IMR-90 (cell line): ENCODE data around the gene SDS. TPM values are rescaled to one million over a fixed set of nuclear protein-coding genes. Genes with fewer than 3 reads are reported as not detected.

Source experiments
- ATAC-seq: fragments of 200-7000 bp; cut with Tn5 transposase; 2 replicates; pipeline ENCODE4 v1.9.1; 2020; ENCODE audit warnings: low read depth, mild to moderate bottlenecking, moderate library complexity
- BruUV-seq: library from RNA; stranded (reverse); fragments of 400-500 nt; replicated peaks from 2 replicates; lab custom pipeline; 2021; lab: Mats Ljungman, UMichigan
- CTCF ChIA-PET: fragments of 300-600 bp; formaldehyde crosslinking; extraction: SDS; loops from one replicate; lab custom pipeline; 2021; ENCODE audit warnings: antibody characterized with exemption; lab: Yijun Ruan, JAX
- POLR2A ChIA-PET: fragments of 300-600 bp; sonication (Branson Sonifier 250); formaldehyde crosslinking; loops from one replicate; lab custom pipeline; 2022; ENCODE audit warnings: antibody characterized with exemption; ENCODE audit not compliant: unreplicated experiment; lab: Charles Lee
- DNase-seq: peaks from one replicate; pipeline ENCODE4 v3.0.0; 2013
- H2AFZ ChIP-seq: replicated peaks from 2 replicates; pipeline ENCODE3; 2013; ENCODE audit warnings: low read length, mild to moderate bottlenecking; ENCODE audit not compliant: poor library complexity
- H2AK5ac ChIP-seq: 2 replicates; pipeline ENCODE4 v1.6.1; 2013; ENCODE audit warnings: low read depth, low read length, inconsistent platforms
- H2AK9ac ChIP-seq: replicated peaks from 2 replicates; pipeline ENCODE3; 2013; ENCODE audit warnings: mild to moderate bottlenecking, low read depth, low read length, moderate library complexity; ENCODE audit not compliant: poor library complexity
- H2BK120ac ChIP-seq: 2 replicates; pipeline ENCODE4 v1.6.1; 2013; ENCODE audit warnings: low read depth, low read length, inconsistent platforms
- H2BK15ac ChIP-seq: 3 replicates; pipeline ENCODE4 v1.6.1; 2013; ENCODE audit warnings: low read depth, low read length, inconsistent platforms
- H2BK20ac ChIP-seq: 2 replicates; pipeline ENCODE4 v1.6.1; 2013; ENCODE audit warnings: low read depth, mild to moderate bottlenecking, inconsistent platforms, low read length, moderate library complexity
- H2BK5ac ChIP-seq: 2 replicates; pipeline ENCODE4 v1.6.1; 2013; ENCODE audit warnings: mild to moderate bottlenecking, low read depth, low read length, inconsistent platforms; ENCODE audit not compliant: poor library complexity, severe bottlenecking
- H3K14ac ChIP-seq: replicated peaks from 2 replicates; pipeline ENCODE4 v1.6.1; 2013; ENCODE audit warnings: low read depth, low read length, inconsistent platforms
- H3K18ac ChIP-seq: 2 replicates; pipeline ENCODE4 v1.6.1; 2013; ENCODE audit warnings: low read depth, low read length, control low read depth
- H3K23ac ChIP-seq: 2 replicates; pipeline ENCODE4 v1.6.1; 2013; ENCODE audit warnings: low read depth, low read length, inconsistent platforms
- H3K27ac ChIP-seq: 2 replicates; pipeline ENCODE4 v1.5.1; 2013; ENCODE audit warnings: mild to moderate bottlenecking, control low read depth, low read length; ENCODE audit not compliant: insufficient read depth
- H3K27me3 ChIP-seq: 2 replicates; pipeline ENCODE4 v1.6.1; 2013; ENCODE audit warnings: low read length; ENCODE audit not compliant: control insufficient read depth, insufficient read depth
- H3K36me3 ChIP-seq: 2 replicates; pipeline ENCODE4 v1.6.1; 2013; ENCODE audit warnings: low read length, mixed read lengths; ENCODE audit not compliant: control insufficient read depth, insufficient read depth
- H3K4ac ChIP-seq: 2 replicates; pipeline ENCODE4 v1.6.1; 2013; ENCODE audit warnings: low read depth, low read length, inconsistent platforms
- H3K4me1 ChIP-seq: 2 replicates; pipeline ENCODE4 v1.6.1; 2013; ENCODE audit warnings: low read length, mixed read lengths; ENCODE audit not compliant: control insufficient read depth, insufficient read depth
- H3K4me2 ChIP-seq: 2 replicates; pipeline ENCODE4 v1.6.1; 2013; ENCODE audit warnings: low read depth, mild to moderate bottlenecking, control low read depth, low read length, moderate library complexity
- H3K4me3 ChIP-seq: 2 replicates; pipeline ENCODE4 v1.5.1; 2013; ENCODE audit warnings: low read depth, mild to moderate bottlenecking, control low read depth, low read length, moderate library complexity; ENCODE audit not compliant: insufficient read depth
- H3K56ac ChIP-seq: 2 replicates; pipeline ENCODE4 v1.6.1; 2013; ENCODE audit warnings: low read length, inconsistent platforms; ENCODE audit not compliant: insufficient read depth; ENCODE audit errors: extremely low read depth
- H3K79me1 ChIP-seq, 2 experiments: 2 replicates each; pipeline ENCODE4 v1.6.1; 2013; ENCODE audit warnings: low read length in 2 of 2, inconsistent platforms in 1 of 2, low read depth in 1 of 2
- H3K9ac ChIP-seq: 2 replicates; pipeline ENCODE4 v1.6.1; 2013; ENCODE audit warnings: low read depth, low read length, control low read depth
- H3K9me1 ChIP-seq: 2 replicates; pipeline ENCODE4 v1.6.1; 2013; ENCODE audit warnings: low read length, inconsistent platforms; ENCODE audit not compliant: insufficient read depth
- H3K9me3 ChIP-seq: 2 replicates; pipeline ENCODE4 v1.6.1; 2013; ENCODE audit warnings: low read length; ENCODE audit not compliant: control insufficient read depth, insufficient read depth
- H4K20me1 ChIP-seq: 2 replicates; pipeline ENCODE4 v1.6.1; 2013; ENCODE audit warnings: low read length, inconsistent platforms; ENCODE audit not compliant: insufficient read depth
- H4K5ac ChIP-seq: 2 replicates; pipeline ENCODE4 v1.6.1; 2013; ENCODE audit warnings: mild to moderate bottlenecking, low read depth, low read length, control low read depth
- H4K8ac ChIP-seq, 2 experiments: 2 replicates each; pipeline ENCODE4 v1.6.1; 2013; ENCODE audit warnings: low read depth in 2 of 2, low read length in 2 of 2, control low read depth in 1 of 2, inconsistent platforms in 1 of 2
- H4K91ac ChIP-seq: 2 replicates; pipeline ENCODE4 v1.6.1; 2013; ENCODE audit warnings: low read depth, low read length, inconsistent platforms; ENCODE audit not compliant: insufficient read depth
- CHD1 ChIP-seq: IDR thresholded peaks from 2 replicates; pipeline ENCODE4 v1.6.1; 2012; ENCODE audit warnings: low read depth, low read length, improper control_type of control experiment
- CTCF ChIP-seq: conservative IDR thresholded peaks from 2 replicates; pipeline ENCODE4 v1.5.1; 2012; ENCODE audit warnings: mild to moderate bottlenecking, low read depth, low read length, improper control_type of control experiment
- MAZ ChIP-seq: IDR thresholded peaks from 2 replicates; pipeline ENCODE4 v1.6.1; 2012; ENCODE audit warnings: low read depth, mild to moderate bottlenecking, low read length, improper control_type of control experiment, moderate library complexity, borderline replicate concordance
- MXI1 ChIP-seq: IDR thresholded peaks from 2 replicates; pipeline ENCODE4 v1.6.1; 2012; ENCODE audit warnings: low read depth, mild to moderate bottlenecking, low read length, moderate library complexity, borderline replicate concordance
- SMC3 ChIP-seq: fragments of 150-350 bp; IDR thresholded peaks from 2 replicates; pipeline ENCODE4 v1.6.1; 2016; ENCODE audit warnings: low read depth, mild to moderate bottlenecking, antibody characterized with exemption, low read length, moderate library complexity
- WGBS, 2 experiments: methylation state at CpG; one replicate each; pipeline versions ENCODE4 v1.1.5 to v1.1.7; 2013; ENCODE audit warnings: missing lambda C conversion rate in 2 of 2; ENCODE audit not compliant: insufficient read length in 1 of 2; ENCODE audit errors: extremely low coverage in 2 of 2; 5-methylcytosine and 5-hydroxymethylcytosine counted together
- dilution Hi-C: fragments of 300-500 bp; cut with HindIII; formaldehyde crosslinking; loops from one replicate; pipeline ENCODE4 v1.14.3; 2018; ENCODE audit warnings: low sequenced_read_pairs; ENCODE audit not compliant: unreplicated experiment
- in situ Hi-C: fragments of 300-500 bp; cut with MboI; formaldehyde crosslinking; loops from 3 replicates; pipeline ENCODE4 v1.14.3; 2019; ENCODE audit warnings: low sequenced_read_pairs, inconsistent platforms, mixed read lengths
- intact Hi-C: fragments of 100-400 bp; cut with micrococcal nuclease; formaldehyde crosslinking; loops from 2 replicates; pipeline ENCODE4 v1.10.0; 2022
- polyA plus RNA-seq, 3 experiments: library from polyadenylated mRNA; depleted of rRNA; stranded (reverse); fragments of >200 nt; gene quantifications; 2 replicates each; pipeline ENCODE4 v1.2.3, GENCODE V29; 2012; ENCODE audit warnings: low replicate concordance in 1 of 3
- total RNA-seq: library from RNA; depleted of rRNA; stranded (reverse); fragments of >200 nt; gene quantifications from 2 replicates; pipeline ENCODE4 v1.2.3, GENCODE V29; 2012

SDS gene
- total and polyA plus RNA-seq, 2 of the 4 experiments (the other 2 are of a cell fraction): not detected

GRCh38 chr12:113398346-113399290, 5.1 kb downstream of the SDS start:
- H3K9ac ChIP-seq: no peak overlapping the region
- H4K5ac ChIP-seq: no peak overlapping the region
- dilution Hi-C loops (no loop called here), intact Hi-C loops (no loop called here), in situ Hi-C loops (no loop called here)
- POLR2A ChIA-PET: no interaction called here
- no peak overlapping the region for H2BK15ac ChIP-seq
- H3K23ac ChIP-seq: no peak overlapping the region
- no peaks in the 10 kb centered on the region for H3K79me1 ChIP-seq
- BruUV-seq: no TSS peak
- no peak overlapping the region for H2BK20ac ChIP-seq
- DNase-seq (no peak), ATAC-seq (no peak)
- H2BK5ac ChIP-seq: no peak overlapping the region
- no peak overlapping the region for H3K4ac ChIP-seq
- H3K9me1 ChIP-seq: no peaks in the 10 kb centered on the region
- H3K14ac ChIP-seq: no peak overlapping the region
- H3K27ac ChIP-seq: no peak overlapping the region
- WGBS, 2 experiments: 80% methylated on average over 5 of the region's 26 CpGs; no CpG with 5 or more reads in 1 of the 2 experiments
- no peak overlapping the region for H2BK120ac ChIP-seq
- H3K27me3 ChIP-seq: peaks cover 4% of the 10 kb centered on the region; the same call in 1 of the 2 replicates
- no peak overlapping the region for H3K18ac ChIP-seq
- H4K8ac ChIP-seq: no peak overlapping the region
- CTCF ChIA-PET: no interaction called here
- H3K36me3 ChIP-seq: no peaks in the 10 kb centered on the region
- H2AFZ ChIP-seq: no peak overlapping the region
- H3K56ac ChIP-seq: no peak overlapping the region
- no peaks in the 10 kb centered on the region; the same call in 1 of the 2 replicates for H3K9me3 ChIP-seq
- H3K4me2 ChIP-seq: no peak overlapping the region
- H2AK9ac ChIP-seq: no peak overlapping the region
- no peak overlapping the region for H4K91ac ChIP-seq
- no peaks in the 10 kb centered on the region for H4K20me1 ChIP-seq
- H3K4me3 ChIP-seq: no peak overlapping the region
- no peak for TF ChIP-seq MAZ
- no peak for TF ChIP-seq SMC3
- no peak for TF ChIP-seq MXI1
- TF ChIP-seq CTCF: no peak
- TF ChIP-seq CHD1: no peak
- H3K4me1 ChIP-seq: no peaks in the 10 kb centered on the region
- H2AK5ac ChIP-seq: no peak overlapping the region
